ENCODE measurements around the gene MNAT1. TPM values are rescaled to one million over a fixed set of nuclear protein-coding genes. Genes with fewer than 3 reads are reported as not detected.

MNAT1 gene
- total and polyA plus RNA-seq, 9 of the 15 experiments (the other 6 are each of a cell fraction or from before 2014, with no cell fraction given): 37.8 to 83.3 (median 60.4) TPM

GRCh38 chr14:60956632-60957031 lies 222.1 kb downstream of the MNAT1 start:
- no peaks in the 10 kb centered on the region for H3K9me3 ChIP-seq (replicated peaks; ENCODE audit: control insufficient read depth, insufficient read depth, low read depth, low read length)
- WGBS (ENCODE audit: insufficient coverage, low coverage, missing lambda C conversion rate): 54% methylated on average over 1 of the region's 1 CpG
- no peak for ATAC-seq
- POLR2A ChIA-PET: no interaction called here
- H3K9ac ChIP-seq (ENCODE audit: insufficient read depth in 1 of 2, low read depth in 2 of 2, low read length in 2 of 2): no peak overlapping the region
- no peaks in the 10 kb centered on the region for H3K4me1 ChIP-seq (replicated peaks in 1 of 2; ENCODE audit: control insufficient read depth in 2 of 2, insufficient read depth in 2 of 2, low read length in 2 of 2)
- DNase-seq (ENCODE audit: extremely low read depth in 1 of 4, low spot score in 3 of 4): no peak
- H2AFZ ChIP-seq (ENCODE audit: low read depth, low read length): no peak overlapping the region
- BruUV-seq (replicated peaks): no TSS peak
- H3K79me2 ChIP-seq (ENCODE audit: control insufficient read depth, insufficient read depth, low read length): no peaks in the 10 kb centered on the region
- no peak overlapping the region for H3K4me3 ChIP-seq
- intact Hi-C loops (cut with micrococcal nuclease) (no loop called here), in situ Hi-C loops (cut with MboI) (no loop called here)
- CTCF ChIA-PET (ENCODE audit: low intra/inter-chr PET ratio): no interaction called here
- FAIRE-seq: no peak
- H3K27ac ChIP-seq (ENCODE audit: extremely low read depth, low read depth, low read length): no peak overlapping the region
- no peaks in the 10 kb centered on the region for H3K9me1 ChIP-seq (ENCODE audit: control insufficient read depth, insufficient read depth, low read length)
- H4K20me1 ChIP-seq (replicated peaks; ENCODE audit: control insufficient read depth, insufficient read depth, low read length): no peaks in the 10 kb centered on the region
- H3K27me3 ChIP-seq (ENCODE audit: control insufficient read depth in 2 of 2, insufficient read depth in 2 of 2, low read length in 2 of 2): no peaks in the 10 kb centered on the region
- H3K36me3 ChIP-seq (ENCODE audit: control insufficient read depth, insufficient read depth, low read length): no peaks in the 10 kb centered on the region
- no peak overlapping the region for H3K4me2 ChIP-seq (ENCODE audit: insufficient read depth, low read length)
- TF ChIP-seq RAD21 (CRISPR knock-in tag; conservative IDR thresholded peaks at IDR 0.05 in 1 of 2, IDR thresholded peaks at IDR 0.05 in 1 of 2): no peak
- TF ChIP-seq CHAMP1 (IDR thresholded peaks at IDR 0.05): no peak
- TF ChIP-seq C11orf30 (IDR thresholded peaks at IDR 0.05; ENCODE audit: low read depth): no peak
- no peak for TF ChIP-seq FOS (IDR thresholded peaks at IDR 0.05; ENCODE audit: extremely low read depth, insufficient read length)
- no peak for TF ChIP-seq MYBL2 (IDR thresholded peaks at IDR 0.05; ENCODE audit: low read depth)
- no peak for TF ChIP-seq MYBL2 (CRISPR knock-in tag; IDR thresholded peaks at IDR 0.05; ENCODE audit: borderline replicate concordance)
- TF ChIP-seq ZNF175 (CRISPR knock-in tag; IDR thresholded peaks at IDR 0.05; ENCODE audit: low read depth): no peak
- no peak for TF ChIP-seq ZNF384 (IDR thresholded peaks at IDR 0.05; ENCODE audit: low read depth, low read length)
- no peak for TF ChIP-seq ZNF436 (CRISPR knock-in tag; IDR thresholded peaks at IDR 0.05)
- TF ChIP-seq MEF2A (IDR thresholded peaks at IDR 0.05; ENCODE audit: control insufficient read depth, low read depth, low read length): no peak
- TF ChIP-seq POLR2B (IDR thresholded peaks at IDR 0.05; ENCODE audit: low read depth, partially characterized antibody): no peak
- no peak for TF ChIP-seq CREB3L1 (IDR thresholded peaks at IDR 0.05; ENCODE audit: borderline replicate concordance, low read depth)
- TF ChIP-seq SMAD2 (IDR thresholded peaks at IDR 0.05; ENCODE audit: low read depth, low read length): no peak
- no peak for TF ChIP-seq MBD1 (CRISPR knock-in tag; IDR thresholded peaks at IDR 0.05)
- no peak for TF ChIP-seq PHTF2 (CRISPR knock-in tag; IDR thresholded peaks at IDR 0.05)
- TF ChIP-seq HMGN3 (IDR thresholded peaks at IDR 0.05; ENCODE audit: borderline replicate concordance, extremely low read depth, insufficient read length, low read depth, low read length): no peak
- TF ChIP-seq USF2 (CRISPR knock-in tag; IDR thresholded peaks at IDR 0.05): no peak
- TF ChIP-seq NCOA6 (IDR thresholded peaks at IDR 0.05): no peak

Measured in K562 (cell line).